Left cardiac atrium (tissue), 4 donors: ENCODE results near the gene JPH4. TPM values are rescaled to one million over a fixed set of nuclear protein-coding genes. Genes with fewer than 3 reads are reported as not detected.
"Not testable (repeated sequence)": the region's sequence is repeated elsewhere in the genome, so short reads cannot be mapped to it uniquely, and the experiment has no call there.

ENCODE experiments used
- ATAC-seq, 2 donors: fragments of 200-7000 bp; cut with Tn5 transposase; one replicate each; pipeline ENCODE4 v1.9.1; 2020; ENCODE audit warnings: mild to moderate bottlenecking in 2 of 2, moderate library complexity in 2 of 2
- DNase-seq: peaks from one replicate; pipeline ENCODE4 v3.0.0-alpha.2; 2020
- intact Hi-C, 2 donors: fragments of 100-400 bp; cut with DNase I; formaldehyde crosslinking; loops; one replicate each; pipeline versions ENCODE4 v1.14.1 to v1.15.1; 2022 to 2023
- total RNA-seq, 2 donors: library from RNA; stranded (reverse); fragmentation: NEBNext Ultra II Directional; extraction: Animal tissue kit (Norgen Biotek cat#: 25700); gene quantifications; one replicate each; pipeline ENCODE4 v1.2.1, GENCODE V29; 2021
- donor health status: DM: no; HTN: yes; CAD: no.
- donor health status: DM: no; HTN: yes; CAD: no; lungs with severe emphysema.
- donor health status: DM: yes; HTN: yes; CAD: no.
- donor health status: Dilated cardiomyopathy.

Gene JPH4
- total RNA-seq, 2 donors from 2014 or later, result 0.24 to 0.68 TPM

GRCh38 chr14:23583761-23584526, 5.4 kb upstream of the JPH4 start:
- ATAC-seq, intact Hi-C loops, DNase-seq: not testable (repeated sequence)

GRCh38 chr14:23582906-23583760, 4.5 kb upstream of the JPH4 start:
- ATAC-seq (no peak), DNase-seq (no peak)
- intact Hi-C loops, result no loop called here

GRCh38 chr14:23580948-23581281, 2.3 kb upstream of the JPH4 start:
- intact Hi-C loops, result no loop called here
- no peak for ATAC-seq
- no peak for DNase-seq

GRCh38 chr14:23580152-23580926, 1.7 kb upstream of the JPH4 start:
- no peak for DNase-seq
- intact Hi-C loops, result no loop called here
- ATAC-seq, result no peak

- no peak for ATAC-seq
- intact Hi-C loops, result no loop called here
Observed at GRCh38 chr14:23579739-23580138, 1.1 kb upstream of the JPH4 start.

GRCh38 chr14:23579311-23579630, 681 bp upstream of the JPH4 start:
- DNase-seq, result no peak
- intact Hi-C loops, result no loop called here

More at GRCh38 chr14:23579739-23580138, 1.1 kb upstream of the JPH4 start:
- DNase-seq, result no peak

GRCh38 chr14:23577710-23578392, 739 bp downstream of the JPH4 start:
- DNase-seq (no peak), ATAC-seq (no peak)
- intact Hi-C loops, result no loop called here

More at GRCh38 chr14:23579311-23579630, 681 bp upstream of the JPH4 start:
- no peak for ATAC-seq

GRCh38 chr14:23577004-23577681, 1.4 kb downstream of the JPH4 start:
- ATAC-seq (peak; percentile 42), DNase-seq (no peak)
- intact Hi-C loops, result no loop called here

- DNase-seq, result no peak
- intact Hi-C loops, result no loop called here
- no peak for ATAC-seq
Observed at GRCh38 chr14:23573384-23574015, 5.1 kb downstream of the JPH4 start.

- DNase-seq, result no peak
- ATAC-seq, result peak; percentile 28 to 36
- intact Hi-C loops, result no loop called here
Observed at GRCh38 chr14:23572836-23573235, 5.8 kb downstream of the JPH4 start.

GRCh38 chr14:23572524-23572828, 6.1 kb downstream of the JPH4 start:
- no peak for ATAC-seq
- intact Hi-C loops, result no loop called here
- no peak for DNase-seq

- intact Hi-C loops, result no loop called here
- DNase-seq (no peak), ATAC-seq (no peak)
Observed at GRCh38 chr14:23571701-23572523, 6.7 kb downstream of the JPH4 start.

GRCh38 chr14:23570806-23571483, 7.6 kb downstream of the JPH4 start:
- intact Hi-C loops, result no loop called here
- DNase-seq (no peak), ATAC-seq (no peak)

GRCh38 chr14:23569443-23570151, 9.0 kb downstream of the JPH4 start:
- ATAC-seq (no peak), DNase-seq (no peak)
- intact Hi-C loops, result loop anchor here in 1 of 2 donors (10.0 kb wide), 1 partner anchor 245 kb away; the partner anchor contains the start of gene PABPN1

GRCh38 chr14:23568600-23569331, 9.8 kb downstream of the JPH4 start:
- no peak for DNase-seq
- no peak for ATAC-seq
- intact Hi-C loops, result loop anchor here in 1 of 2 donors (10.0 kb wide), 1 partner anchor 244 kb away; the partner anchor contains the start of gene PABPN1
